ENCODE data around the gene MOCOS. TPM values are rescaled to one million over a fixed set of nuclear protein-coding genes. Genes with fewer than 3 reads are reported as not detected.
A peak's percentile ranks its signal among the peaks of the same experiment; 100 is the strongest.

The MOCOS gene
- total RNA-seq, 1 donor from 2014 or later, result 2.2 TPM

DNA sequence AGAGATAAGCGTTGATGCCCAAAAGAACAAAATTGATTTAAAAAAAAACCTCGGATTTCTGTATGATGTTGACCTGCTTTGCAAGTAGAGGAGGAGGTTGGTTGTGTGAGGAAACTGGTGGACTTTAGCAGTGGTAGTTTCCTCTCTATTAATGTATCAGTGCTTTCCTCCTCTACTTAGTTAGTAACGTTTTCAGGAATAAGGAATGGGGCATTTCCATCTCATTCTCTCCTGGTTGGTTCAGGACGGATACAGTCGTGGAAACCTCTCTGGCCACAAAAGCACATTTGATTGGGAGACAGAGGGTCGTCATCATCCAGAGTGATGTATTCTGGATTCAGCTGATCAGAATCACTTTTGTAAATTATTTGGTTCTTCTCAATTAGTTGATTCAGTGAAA is 111.7 kb downstream of the MOCOS start:
- DNase-seq (ENCODE audit: extremely low spot score in 2 of 2), result peak in 1 of 2 donors; percentile 16
- H3K4me3 ChIP-seq, result no peak overlapping the region
- H3K27me3 ChIP-seq, result no peaks in the 10 kb centered on the region
- H3K9me3 ChIP-seq, result no peaks in the 10 kb centered on the region
- TF ChIP-seq, protein P1, sequence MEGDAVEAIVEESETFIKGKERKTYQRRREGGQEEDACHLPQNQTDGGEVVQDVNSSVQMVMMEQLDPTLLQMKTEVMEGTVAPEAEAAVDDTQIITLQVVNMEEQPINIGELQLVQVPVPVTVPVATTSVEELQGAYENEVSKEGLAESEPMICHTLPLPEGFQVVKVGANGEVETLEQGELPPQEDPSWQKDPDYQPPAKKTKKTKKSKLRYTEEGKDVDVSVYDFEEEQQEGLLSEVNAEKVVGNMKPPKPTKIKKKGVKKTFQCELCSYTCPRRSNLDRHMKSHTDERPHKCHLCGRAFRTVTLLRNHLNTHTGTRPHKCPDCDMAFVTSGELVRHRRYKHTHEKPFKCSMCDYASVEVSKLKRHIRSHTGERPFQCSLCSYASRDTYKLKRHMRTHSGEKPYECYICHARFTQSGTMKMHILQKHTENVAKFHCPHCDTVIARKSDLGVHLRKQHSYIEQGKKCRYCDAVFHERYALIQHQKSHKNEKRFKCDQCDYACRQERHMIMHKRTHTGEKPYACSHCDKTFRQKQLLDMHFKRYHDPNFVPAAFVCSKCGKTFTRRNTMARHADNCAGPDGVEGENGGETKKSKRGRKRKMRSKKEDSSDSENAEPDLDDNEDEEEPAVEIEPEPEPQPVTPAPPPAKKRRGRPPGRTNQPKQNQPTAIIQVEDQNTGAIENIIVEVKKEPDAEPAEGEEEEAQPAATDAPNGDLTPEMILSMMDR (IDR thresholded peaks at IDR 0.05), result no peak
- TF ChIP-seq POLR2A (IDR thresholded peaks at IDR 0.05) (no peak), POLR2AphosphoS5 (IDR thresholded peaks at IDR 0.05; ENCODE audit: insufficient read depth in 1 of 2, low read depth in 1 of 2) (no peak)
- H3K4me1 ChIP-seq, result peaks cover 18% of the 10 kb centered on the region
- no peaks in the 10 kb centered on the region for H3K36me3 ChIP-seq
- intact Hi-C loops (cut with DNase I), result loop anchor here (10.0 kb wide), 2 partner anchors 276 to 456 kb away; no protein-coding TSS in a partner anchor
- H3K27ac ChIP-seq, result no peak overlapping the region

DNA sequence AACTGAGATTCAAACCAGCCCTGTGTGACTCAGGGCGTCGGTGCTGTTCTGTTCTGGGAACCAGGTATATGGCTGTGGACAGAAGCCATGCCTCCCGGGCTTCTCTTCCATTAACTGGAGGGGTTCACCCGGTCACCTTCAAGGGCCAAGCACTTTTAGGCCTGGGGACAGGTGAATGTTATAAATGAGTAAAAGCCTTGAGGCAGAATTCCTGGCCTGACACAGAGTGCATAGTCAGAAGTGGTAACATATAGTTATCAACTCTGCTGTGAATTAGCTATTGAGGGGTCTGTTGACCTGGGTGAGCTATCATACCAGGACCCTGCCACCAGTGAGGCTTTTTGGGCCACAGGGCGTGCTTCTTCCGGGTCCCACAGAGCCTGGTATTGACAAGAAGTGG is 112.9 kb downstream of the MOCOS start:
- Histone ChIP-seq H3K27me3 (no peaks in the 10 kb centered on the region), H3K9me3 (no peaks in the 10 kb centered on the region), H3K27ac (no peak overlapping the region), H3K4me1 (peaks cover 18% of the 10 kb centered on the region), H3K36me3 (no peaks in the 10 kb centered on the region), H3K4me3 (no peak overlapping the region)
- no peak for TF ChIP-seq POLR2A (IDR thresholded peaks at IDR 0.05)
- TF ChIP-seq, protein P1 (IDR thresholded peaks at IDR 0.05), result no peak
- TF ChIP-seq POLR2AphosphoS5 (IDR thresholded peaks at IDR 0.05; ENCODE audit: insufficient read depth in 1 of 2, low read depth in 1 of 2), result no peak
- DNase-seq (ENCODE audit: extremely low spot score in 2 of 2), result peak in 1 of 2 donors; percentile 64
- intact Hi-C loops (cut with DNase I), result no loop called here

DNA sequence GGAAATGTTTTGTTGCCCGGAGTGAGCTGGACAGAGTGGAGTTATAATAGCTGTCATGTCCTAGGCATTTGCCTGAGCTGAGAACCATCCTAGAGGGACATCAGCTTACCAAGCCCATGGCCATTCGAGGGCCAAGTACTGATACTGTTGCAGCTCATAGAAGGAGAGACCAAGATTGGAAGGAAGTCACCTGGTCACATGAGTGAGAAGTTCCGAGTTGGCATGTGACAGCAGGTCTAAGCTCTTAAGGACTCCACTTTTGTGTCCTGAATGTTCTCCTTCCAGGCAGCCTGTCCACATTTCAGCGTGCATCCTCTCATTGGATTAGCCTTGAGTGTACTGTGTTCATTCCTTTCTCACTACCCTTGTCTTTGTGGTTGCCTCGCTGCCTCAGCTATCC is 114.6 kb downstream of the MOCOS start:
- TF ChIP-seq, protein P1 (IDR thresholded peaks at IDR 0.05), result no peak
- no peak for TF ChIP-seq POLR2AphosphoS5 (IDR thresholded peaks at IDR 0.05; ENCODE audit: insufficient read depth in 1 of 2, low read depth in 1 of 2)
- TF ChIP-seq POLR2A (IDR thresholded peaks at IDR 0.05), result no peak
- no peak overlapping the region for H3K4me3 ChIP-seq
- H3K4me1 ChIP-seq, result peaks cover 14% of the 10 kb centered on the region
- peak in 1 of 2 donors; percentile 32 for DNase-seq (ENCODE audit: extremely low spot score in 2 of 2)
- no peak overlapping the region for H3K27ac ChIP-seq
- no peaks in the 10 kb centered on the region for H3K27me3 ChIP-seq
- H3K36me3 ChIP-seq, result no peaks in the 10 kb centered on the region
- intact Hi-C loops (cut with DNase I), result no loop called here
- H3K9me3 ChIP-seq, result no peaks in the 10 kb centered on the region

DNA sequence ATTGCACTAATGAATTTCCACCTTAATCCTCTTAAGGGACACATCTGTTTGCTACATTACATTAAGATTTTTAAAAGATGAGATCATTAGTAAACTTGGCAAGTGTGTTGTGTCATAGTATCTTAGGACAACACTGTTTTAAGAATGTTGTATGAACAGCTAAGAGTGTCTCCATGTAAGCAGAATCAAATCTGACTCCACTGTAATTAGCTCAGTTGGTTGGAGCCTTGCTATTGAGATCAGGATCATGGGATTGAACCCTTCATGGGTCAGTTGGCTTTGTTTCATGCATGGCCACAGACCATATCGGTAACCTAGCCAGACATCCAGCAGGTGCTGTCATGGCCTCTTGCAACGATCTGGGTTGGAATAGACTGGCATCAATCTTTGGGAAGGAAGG is 115.4 kb downstream of the MOCOS start:
- no peaks in the 10 kb centered on the region for H3K9me3 ChIP-seq
- intact Hi-C loops (cut with DNase I), result no loop called here
- no peaks in the 10 kb centered on the region for H3K36me3 ChIP-seq
- no peaks in the 10 kb centered on the region for H3K27me3 ChIP-seq
- peak in 1 of 2 donors; percentile 25 for DNase-seq (ENCODE audit: extremely low spot score in 2 of 2)
- no peak overlapping the region for H3K4me3 ChIP-seq
- TF ChIP-seq, protein P1 (IDR thresholded peaks at IDR 0.05), result no peak
- no peak for TF ChIP-seq POLR2AphosphoS5 (IDR thresholded peaks at IDR 0.05; ENCODE audit: insufficient read depth in 1 of 2, low read depth in 1 of 2)
- no peak for TF ChIP-seq POLR2A (IDR thresholded peaks at IDR 0.05)
- H3K4me1 ChIP-seq, result peaks cover 11% of the 10 kb centered on the region
- no peak overlapping the region for H3K27ac ChIP-seq

DNA sequence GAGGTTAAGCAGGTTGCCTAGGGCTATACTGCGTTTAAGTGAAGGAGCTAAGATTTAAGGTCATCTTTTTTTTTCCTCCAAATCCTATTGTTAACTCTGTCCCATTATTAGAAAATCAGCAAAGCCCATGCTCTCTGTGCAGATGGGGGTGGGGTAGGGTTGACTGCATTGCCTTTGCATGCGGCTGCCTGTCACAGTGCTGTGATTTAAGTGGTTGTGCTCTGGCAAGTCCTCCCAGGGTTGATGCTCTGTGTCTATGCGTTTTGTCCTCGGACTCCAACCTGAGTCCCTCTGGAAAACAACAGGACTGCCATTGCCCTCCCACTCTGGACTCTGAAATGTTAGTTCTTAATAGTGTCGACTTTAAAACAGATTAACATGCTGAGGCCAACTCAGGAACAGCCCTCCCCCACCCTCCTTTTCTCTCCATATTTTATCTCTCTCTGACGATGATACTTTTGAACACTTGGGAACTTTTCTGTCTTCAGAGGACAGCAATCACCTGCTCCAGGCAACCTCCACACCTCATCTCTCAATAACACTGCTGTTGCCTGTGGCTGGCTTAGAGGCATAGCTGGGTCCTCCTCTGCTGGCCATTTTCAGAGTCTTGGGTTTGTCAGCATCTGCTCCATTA is 116.0 kb downstream of the MOCOS start:
- Histone ChIP-seq H3K4me3 (no peak overlapping the region), H3K9me3 (no peaks in the 10 kb centered on the region), H3K27ac (no peak overlapping the region), H3K27me3 (no peaks in the 10 kb centered on the region), H3K36me3 (no peaks in the 10 kb centered on the region), H3K4me1 (peaks cover 4% of the 10 kb centered on the region)
- TF ChIP-seq POLR2A (IDR thresholded peaks at IDR 0.05) (no peak), POLR2AphosphoS5 (IDR thresholded peaks at IDR 0.05; ENCODE audit: insufficient read depth in 1 of 2, low read depth in 1 of 2) (no peak)
- TF ChIP-seq, protein P1 (IDR thresholded peaks at IDR 0.05), result no peak
- intact Hi-C loops (cut with DNase I), result no loop called here
- peak; percentile 14 to 58 for DNase-seq (ENCODE audit: extremely low spot score in 2 of 2)

All from vagina (tissue), 2 donors.